ENCODE data around the gene MAPK9.

The MAPK9 gene

DNA sequence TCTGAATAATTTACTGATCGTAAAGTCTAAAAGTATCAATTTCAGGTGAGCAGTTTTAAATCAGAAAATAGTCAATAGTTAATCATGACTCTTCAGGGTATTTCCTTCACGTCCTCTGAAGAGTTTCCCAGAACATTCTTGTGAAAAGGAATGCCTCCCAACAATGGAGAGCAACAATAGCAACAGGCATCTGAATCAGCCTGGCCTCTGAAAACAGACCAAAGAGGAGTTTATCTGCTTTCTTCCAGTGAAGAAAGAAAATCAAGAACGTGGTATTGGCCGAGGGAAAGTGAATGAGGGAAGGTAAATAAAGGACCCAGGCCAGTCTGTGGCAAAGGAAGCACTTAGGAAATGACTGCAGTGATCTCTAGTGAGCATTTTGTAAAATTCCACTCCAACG, 56.8 kb downstream of the MAPK9 start:
- Histone ChIP-seq H3K4ac (ENCODE audit: low read depth, low read length) (no peak overlapping the region), H3K79me1 (ENCODE audit: low read length) (no peaks in the 10 kb centered on the region), H3K27me3 (ENCODE audit: insufficient read depth, low read length) (no peaks in the 10 kb centered on the region), H3K14ac (ENCODE audit: low read length) (no peak overlapping the region), H3K79me2 (ENCODE audit: control insufficient read depth, insufficient read depth, low read length, poor library complexity) (no peaks in the 10 kb centered on the region), H2BK12ac (ENCODE audit: low read length) (no peak overlapping the region), H3K4me2 (ENCODE audit: low read length) (no peak overlapping the region), H3K23ac (ENCODE audit: low read length) (no peak overlapping the region), H3K4me3 (ENCODE audit: low read depth, low read length) (no peak overlapping the region), H3K18ac (ENCODE audit: low read length) (no peak overlapping the region), H4K8ac (ENCODE audit: low read depth, low read length) (no peak overlapping the region), H2AK5ac (ENCODE audit: low read length) (no peak overlapping the region), H3K27ac (ENCODE audit: low read depth, low read length) (no peak overlapping the region), H2BK5ac (ENCODE audit: low read depth, low read length, poor library complexity) (no peak overlapping the region), H3K36me3 (ENCODE audit: control insufficient read depth in 1 of 2, insufficient read depth in 2 of 2, low read length in 2 of 2) (peaks cover 20 to 21% of the 10 kb centered on the region in 2 experiments), H4K91ac (ENCODE audit: low read depth, low read length) (no peak overlapping the region), H4K12ac (ENCODE audit: low read depth, low read length) (no peak overlapping the region), H3K4me1 (ENCODE audit: control insufficient read depth in 1 of 2, insufficient read depth in 2 of 2, low read length in 2 of 2) (peaks cover 2% of the 10 kb centered on the region in 2 experiments), H2AFZ (ENCODE audit: insufficient read depth, low read length, poor library complexity) (no peak overlapping the region), H3K9ac (ENCODE audit: low read length) (no peak overlapping the region), H2BK120ac (ENCODE audit: insufficient read depth, low read length, poor library complexity) (no peak overlapping the region), H3K9me3 (ENCODE audit: insufficient read depth, low read depth, low read length) (peaks cover 1% of the 10 kb centered on the region)
- DNase-seq: no peak
- WGBS (ENCODE audit: extremely low coverage, insufficient coverage, insufficient read length): no CpG with 5 or more reads among the region's 5 CpGs

DNA sequence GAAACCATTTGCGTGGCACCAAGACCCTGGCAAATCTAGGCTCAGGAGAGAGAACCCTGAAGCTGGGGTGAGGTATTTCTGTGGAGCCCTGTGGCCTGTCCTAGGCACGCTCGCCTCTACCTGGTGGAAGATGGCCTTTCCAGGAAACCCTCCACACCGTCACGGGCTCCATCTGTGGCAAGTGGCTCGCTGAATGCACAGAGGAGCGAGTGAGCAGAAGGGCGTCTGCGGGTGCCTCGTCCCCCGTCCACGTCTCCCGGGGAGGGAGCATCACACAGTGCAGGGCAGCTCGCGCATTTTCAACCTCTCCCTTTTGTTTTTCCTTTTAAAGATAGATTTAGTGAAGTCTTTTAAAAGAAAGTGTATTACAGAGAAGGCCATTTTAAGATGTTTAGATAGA, 57.6 kb downstream of the MAPK9 start:
- no CpG with 5 or more reads among the region's 15 CpGs for WGBS (ENCODE audit: extremely low coverage, insufficient coverage, insufficient read length)
- H3K4me2 ChIP-seq (ENCODE audit: low read length): no peak overlapping the region
- H3K79me2 ChIP-seq (ENCODE audit: control insufficient read depth, insufficient read depth, low read length, poor library complexity): no peaks in the 10 kb centered on the region
- no peak overlapping the region for H2BK120ac ChIP-seq (ENCODE audit: insufficient read depth, low read length, poor library complexity)
- no peak overlapping the region for H3K14ac ChIP-seq (ENCODE audit: low read length)
- H3K36me3 ChIP-seq (ENCODE audit: control insufficient read depth in 1 of 2, insufficient read depth in 2 of 2, low read length in 2 of 2): peaks cover 20 to 21% of the 10 kb centered on the region in 2 experiments
- H3K4me1 ChIP-seq (ENCODE audit: control insufficient read depth in 1 of 2, insufficient read depth in 2 of 2, low read length in 2 of 2): peaks cover 2% of the 10 kb centered on the region in 2 experiments
- peaks cover 4% of the 10 kb centered on the region for H3K9me3 ChIP-seq (ENCODE audit: insufficient read depth, low read depth, low read length)
- H3K18ac ChIP-seq (ENCODE audit: low read length): no peak overlapping the region
- H2BK5ac ChIP-seq (ENCODE audit: low read depth, low read length, poor library complexity): no peak overlapping the region
- peak overlapping the region; percentile 54 for H2BK12ac ChIP-seq (ENCODE audit: low read length)
- H3K4ac ChIP-seq (ENCODE audit: low read depth, low read length): no peak overlapping the region
- no peak overlapping the region for H4K8ac ChIP-seq (ENCODE audit: low read depth, low read length)
- no peak overlapping the region for H3K4me3 ChIP-seq (ENCODE audit: low read depth, low read length)
- H2AK5ac ChIP-seq (ENCODE audit: low read length): no peak overlapping the region
- H3K79me1 ChIP-seq (ENCODE audit: low read length): no peaks in the 10 kb centered on the region
- H4K91ac ChIP-seq (ENCODE audit: low read depth, low read length): no peak overlapping the region
- H2AFZ ChIP-seq (ENCODE audit: insufficient read depth, low read length, poor library complexity): no peak overlapping the region
- no peak for DNase-seq
- peak overlapping the region; percentile 44 for H4K12ac ChIP-seq (ENCODE audit: low read depth, low read length)
- H3K9ac ChIP-seq (ENCODE audit: low read length): no peak overlapping the region
- no peak overlapping the region for H3K27ac ChIP-seq (ENCODE audit: low read depth, low read length)
- H3K23ac ChIP-seq (ENCODE audit: low read length): no peak overlapping the region
- H3K27me3 ChIP-seq (ENCODE audit: insufficient read depth, low read length): no peaks in the 10 kb centered on the region

GRCh38 chr5:180233729-180234128, 58.2 kb downstream of the MAPK9 start:
- no CpG with 5 or more reads among the region's 11 CpGs for whole genome bisulfite sequencing (ENCODE audit: extremely low coverage, insufficient coverage, insufficient read length)
- no peak overlapping the region for H4K12ac ChIP-seq (ENCODE audit: low read depth, low read length)
- H2AK5ac ChIP-seq (ENCODE audit: low read length): no peak overlapping the region
- no peaks in the 10 kb centered on the region for H3K27me3 ChIP-seq (ENCODE audit: insufficient read depth, low read length)
- no peaks in the 10 kb centered on the region for H3K79me2 ChIP-seq (ENCODE audit: control insufficient read depth, insufficient read depth, low read length, poor library complexity)
- H3K14ac ChIP-seq (ENCODE audit: low read length): no peak overlapping the region
- no peak overlapping the region for H3K18ac ChIP-seq (ENCODE audit: low read length)
- no peak overlapping the region for H3K27ac ChIP-seq (ENCODE audit: low read depth, low read length)
- no peak overlapping the region for H3K4me3 ChIP-seq (ENCODE audit: low read depth, low read length)
- no peak overlapping the region for H2BK5ac ChIP-seq (ENCODE audit: low read depth, low read length, poor library complexity)
- H2AFZ ChIP-seq (ENCODE audit: insufficient read depth, low read length, poor library complexity): no peak overlapping the region
- no peak overlapping the region for H4K91ac ChIP-seq (ENCODE audit: low read depth, low read length)
- no peak overlapping the region for H3K9ac ChIP-seq (ENCODE audit: low read length)
- peaks cover 5% of the 10 kb centered on the region for H3K9me3 ChIP-seq (ENCODE audit: insufficient read depth, low read depth, low read length)
- no peak for DNase-seq
- H3K79me1 ChIP-seq (ENCODE audit: low read length): no peaks in the 10 kb centered on the region
- H4K8ac ChIP-seq (ENCODE audit: low read depth, low read length): no peak overlapping the region
- H3K36me3 ChIP-seq (ENCODE audit: control insufficient read depth in 1 of 2, insufficient read depth in 2 of 2, low read length in 2 of 2): peaks cover 18 to 22% of the 10 kb centered on the region in 2 experiments
- no peak overlapping the region for H3K23ac ChIP-seq (ENCODE audit: low read length)
- peaks cover 2% of the 10 kb centered on the region in 2 experiments for H3K4me1 ChIP-seq (ENCODE audit: control insufficient read depth in 1 of 2, insufficient read depth in 2 of 2, low read length in 2 of 2)
- H3K4ac ChIP-seq (ENCODE audit: low read depth, low read length): no peak overlapping the region
- H3K4me2 ChIP-seq (ENCODE audit: low read length): no peak overlapping the region
- H2BK120ac ChIP-seq (ENCODE audit: insufficient read depth, low read length, poor library complexity): no peak overlapping the region
- H2BK12ac ChIP-seq (ENCODE audit: low read length): no peak overlapping the region

- no CpG with 5 or more reads among the region's 7 CpGs for WGBS (ENCODE audit: extremely low coverage, insufficient coverage, insufficient read length)
- no peak overlapping the region for H4K12ac ChIP-seq (ENCODE audit: low read depth, low read length)
- H3K4ac ChIP-seq (ENCODE audit: low read depth, low read length): no peak overlapping the region
- DNase-seq: no peak
- no peak overlapping the region for H3K4me2 ChIP-seq (ENCODE audit: low read length)
- no peaks in the 10 kb centered on the region for H3K79me1 ChIP-seq (ENCODE audit: low read length)
- H3K36me3 ChIP-seq (ENCODE audit: control insufficient read depth in 1 of 2, insufficient read depth in 2 of 2, low read length in 2 of 2): peaks cover 11 to 17% of the 10 kb centered on the region in 2 experiments
- H2AFZ ChIP-seq (ENCODE audit: insufficient read depth, low read length, poor library complexity): no peak overlapping the region
- H3K9me3 ChIP-seq (ENCODE audit: insufficient read depth, low read depth, low read length): peaks cover 13% of the 10 kb centered on the region
- H3K4me1 ChIP-seq (ENCODE audit: control insufficient read depth in 1 of 2, insufficient read depth in 2 of 2, low read length in 2 of 2): peaks cover 2% of the 10 kb centered on the region in 2 experiments
- no peak overlapping the region for H3K18ac ChIP-seq (ENCODE audit: low read length)
- no peak overlapping the region for H2BK12ac ChIP-seq (ENCODE audit: low read length)
- no peak overlapping the region for H3K9ac ChIP-seq (ENCODE audit: low read length)
- H3K4me3 ChIP-seq (ENCODE audit: low read depth, low read length): no peak overlapping the region
- H3K79me2 ChIP-seq (ENCODE audit: control insufficient read depth, insufficient read depth, low read length, poor library complexity): no peaks in the 10 kb centered on the region
- H3K27ac ChIP-seq (ENCODE audit: low read depth, low read length): no peak overlapping the region
- no peak overlapping the region for H2AK5ac ChIP-seq (ENCODE audit: low read length)
- H2BK5ac ChIP-seq (ENCODE audit: low read depth, low read length, poor library complexity): no peak overlapping the region
- H3K27me3 ChIP-seq (ENCODE audit: insufficient read depth, low read length): no peaks in the 10 kb centered on the region
- H3K14ac ChIP-seq (ENCODE audit: low read length): no peak overlapping the region
- H4K8ac ChIP-seq (ENCODE audit: low read depth, low read length): no peak overlapping the region
- H4K91ac ChIP-seq (ENCODE audit: low read depth, low read length): no peak overlapping the region
- H3K23ac ChIP-seq (ENCODE audit: low read length): no peak overlapping the region
- no peak overlapping the region for H2BK120ac ChIP-seq (ENCODE audit: insufficient read depth, low read length, poor library complexity)
These were observed 61.9 kb downstream of the MAPK9 start for GRCh38 chr5:180230017-180230416.

Data from trophoblast cell (in vitro differentiated cells and primary cell).